Measurements from ENCODE around the gene C1QTNF6. TPM values are rescaled to one million over a fixed set of nuclear protein-coding genes. Genes with fewer than 3 reads are reported as not detected.

C1QTNF6 gene
- total RNA-seq, 1 donor from 2014 or later = 6.0 TPM

DNA sequence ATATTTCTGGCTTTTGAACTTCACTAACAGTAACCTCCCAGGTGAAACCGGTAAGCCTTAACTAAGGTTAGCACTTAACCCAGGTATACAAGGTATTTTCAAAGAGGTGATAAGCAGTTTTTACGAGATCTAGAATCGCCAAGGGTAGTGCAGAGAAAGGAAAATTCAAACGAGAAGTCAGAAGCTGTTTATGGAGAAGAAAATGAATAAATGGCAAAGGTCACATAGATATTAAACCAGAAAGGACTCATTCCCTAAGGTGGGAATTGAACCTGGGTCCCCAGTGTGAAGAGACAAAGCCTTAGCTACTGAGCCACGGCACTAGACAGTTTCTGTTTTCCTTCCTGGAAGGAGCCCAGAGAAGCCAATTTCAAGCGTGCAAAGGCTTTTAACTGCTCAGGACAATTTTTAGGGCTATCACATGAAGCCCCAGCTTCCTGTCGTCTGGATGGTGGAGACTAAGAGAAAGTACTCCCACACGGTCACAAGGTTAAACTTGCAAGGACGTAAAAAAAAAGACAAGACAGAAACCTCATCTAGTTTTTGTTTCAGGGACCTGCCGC lies 5.7 kb upstream of the C1QTNF6 start:
- FAIRE-seq (no peak), DNase-seq (ENCODE audit: low read depth) (no peak)
- no peaks in the 10 kb centered on the region for H3K27me3 ChIP-seq (ENCODE audit: insufficient read depth, low read length)
- H3K4me1 ChIP-seq (ENCODE audit: insufficient read depth, low read length) = peaks cover 31% of the 10 kb centered on the region
- Mint-ChIP-seq H3K4me1 (ENCODE audit: low read depth, unreplicated experiment) (peaks cover 14% of the 10 kb centered on the region), H3K36me3 (ENCODE audit: low read depth, unreplicated experiment) (no peaks in the 10 kb centered on the region), H3K4me3 (ENCODE audit: unreplicated experiment) (no peak overlapping the region), H3K27me3 (ENCODE audit: low read depth, unreplicated experiment) (no peaks in the 10 kb centered on the region), H3K9me3 (ENCODE audit: unreplicated experiment) (peaks cover 9% of the 10 kb centered on the region), H3K27ac (ENCODE audit: unreplicated experiment) (no peak overlapping the region)
- no peak overlapping the region for H3K4me3 ChIP-seq (ENCODE audit: insufficient read depth, low read depth, low read length)
- no peaks in the 10 kb centered on the region for H3K36me3 ChIP-seq (ENCODE audit: insufficient read depth, low read length)
- H3K79me2 ChIP-seq (ENCODE audit: insufficient read depth, low read length) = no peaks in the 10 kb centered on the region
- no peak overlapping the region for H2AFZ ChIP-seq (ENCODE audit: low read depth, low read length)
- TF ChIP-seq EZH2 (IDR thresholded peaks at IDR 0.05; ENCODE audit: insufficient read depth, low read length) = no peak
- TF ChIP-seq, protein P1, sequence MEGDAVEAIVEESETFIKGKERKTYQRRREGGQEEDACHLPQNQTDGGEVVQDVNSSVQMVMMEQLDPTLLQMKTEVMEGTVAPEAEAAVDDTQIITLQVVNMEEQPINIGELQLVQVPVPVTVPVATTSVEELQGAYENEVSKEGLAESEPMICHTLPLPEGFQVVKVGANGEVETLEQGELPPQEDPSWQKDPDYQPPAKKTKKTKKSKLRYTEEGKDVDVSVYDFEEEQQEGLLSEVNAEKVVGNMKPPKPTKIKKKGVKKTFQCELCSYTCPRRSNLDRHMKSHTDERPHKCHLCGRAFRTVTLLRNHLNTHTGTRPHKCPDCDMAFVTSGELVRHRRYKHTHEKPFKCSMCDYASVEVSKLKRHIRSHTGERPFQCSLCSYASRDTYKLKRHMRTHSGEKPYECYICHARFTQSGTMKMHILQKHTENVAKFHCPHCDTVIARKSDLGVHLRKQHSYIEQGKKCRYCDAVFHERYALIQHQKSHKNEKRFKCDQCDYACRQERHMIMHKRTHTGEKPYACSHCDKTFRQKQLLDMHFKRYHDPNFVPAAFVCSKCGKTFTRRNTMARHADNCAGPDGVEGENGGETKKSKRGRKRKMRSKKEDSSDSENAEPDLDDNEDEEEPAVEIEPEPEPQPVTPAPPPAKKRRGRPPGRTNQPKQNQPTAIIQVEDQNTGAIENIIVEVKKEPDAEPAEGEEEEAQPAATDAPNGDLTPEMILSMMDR (IDR thresholded peaks at IDR 0.05; ENCODE audit: insufficient read depth, low read depth, low read length) = no peak
- H3K27ac ChIP-seq (ENCODE audit: low read depth, low read length) = no peak overlapping the region
- no peaks in the 10 kb centered on the region for H3K9me3 ChIP-seq (ENCODE audit: insufficient read depth, low read depth, low read length)
- peaks cover 6% of the 10 kb centered on the region for H4K20me1 ChIP-seq (ENCODE audit: insufficient read depth, low read length)
- no peak overlapping the region for H3K4me2 ChIP-seq (ENCODE audit: low read length)
- no peak overlapping the region for H3K9ac ChIP-seq (ENCODE audit: low read length)

DNA sequence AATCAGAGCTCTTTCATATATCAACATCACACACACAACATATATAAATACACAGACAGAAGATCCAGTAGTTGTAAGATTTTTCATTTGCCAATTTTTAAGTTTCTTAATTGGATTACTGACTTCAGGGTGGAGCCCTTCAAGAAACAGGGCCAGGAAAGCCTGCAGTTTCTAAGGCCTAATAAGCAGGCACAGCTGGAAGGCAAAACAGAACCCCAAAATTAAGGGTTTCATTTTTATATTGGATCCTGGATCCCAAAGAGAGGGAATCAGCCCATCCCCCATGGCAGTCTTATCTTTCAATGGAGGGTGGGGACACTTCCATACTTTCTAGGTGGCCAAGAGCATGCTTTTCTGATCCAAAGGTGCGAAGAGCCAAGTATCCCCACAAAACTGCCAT lies 4.7 kb upstream of the C1QTNF6 start:
- Histone ChIP-seq H3K4me3 (ENCODE audit: insufficient read depth, low read depth, low read length) (no peak overlapping the region), H3K9me3 (ENCODE audit: insufficient read depth, low read depth, low read length) (no peaks in the 10 kb centered on the region), H2AFZ (ENCODE audit: low read depth, low read length) (no peak overlapping the region), H3K27me3 (ENCODE audit: insufficient read depth, low read length) (no peaks in the 10 kb centered on the region), H3K79me2 (ENCODE audit: insufficient read depth, low read length) (no peaks in the 10 kb centered on the region), H3K9ac (ENCODE audit: low read length) (no peak overlapping the region), H3K4me1 (ENCODE audit: insufficient read depth, low read length) (peaks cover 35% of the 10 kb centered on the region), H3K36me3 (ENCODE audit: insufficient read depth, low read length) (no peaks in the 10 kb centered on the region), H3K27ac (ENCODE audit: low read depth, low read length) (no peak overlapping the region), H4K20me1 (ENCODE audit: insufficient read depth, low read length) (peaks cover 6% of the 10 kb centered on the region), H3K4me2 (ENCODE audit: low read length) (no peak overlapping the region)
- FAIRE-seq (no peak), DNase-seq (ENCODE audit: low read depth) (no peak)
- peaks cover 9% of the 10 kb centered on the region for H3K9me3 Mint-ChIP-seq (ENCODE audit: unreplicated experiment)
- no peaks in the 10 kb centered on the region for H3K27me3 Mint-ChIP-seq (ENCODE audit: low read depth, unreplicated experiment)
- H3K36me3 Mint-ChIP-seq (ENCODE audit: low read depth, unreplicated experiment) = no peaks in the 10 kb centered on the region
- no peak overlapping the region for H3K27ac Mint-ChIP-seq (ENCODE audit: unreplicated experiment)
- TF ChIP-seq, protein P1 (IDR thresholded peaks at IDR 0.05; ENCODE audit: insufficient read depth, low read depth, low read length) = no peak
- TF ChIP-seq EZH2 (IDR thresholded peaks at IDR 0.05; ENCODE audit: insufficient read depth, low read length) = no peak
- H3K4me1 Mint-ChIP-seq (ENCODE audit: low read depth, unreplicated experiment) = peaks cover 15% of the 10 kb centered on the region
- H3K4me3 Mint-ChIP-seq (ENCODE audit: unreplicated experiment) = no peak overlapping the region

DNA sequence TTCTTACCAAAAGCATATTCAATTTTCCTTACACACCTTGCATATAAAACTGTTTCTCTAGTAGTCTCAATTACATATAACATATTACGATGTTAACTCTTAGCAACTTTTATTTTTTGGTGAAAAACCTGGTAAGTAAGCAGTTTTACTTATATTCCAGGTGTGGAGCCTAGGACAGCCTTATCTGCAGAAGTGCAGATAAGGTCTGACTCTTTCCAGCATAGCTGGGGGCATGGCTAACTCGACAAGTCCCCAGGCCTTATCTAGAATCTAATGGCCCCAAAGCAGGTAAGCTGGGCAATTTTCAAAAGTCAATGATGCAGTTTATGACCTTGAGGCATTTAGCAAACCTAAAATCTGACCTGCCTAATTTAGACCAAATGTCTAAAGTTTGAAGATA lies 4.2 kb upstream of the C1QTNF6 start:
- Histone ChIP-seq H3K9ac (ENCODE audit: low read length) (no peak overlapping the region), H4K20me1 (ENCODE audit: insufficient read depth, low read length) (peaks cover 2% of the 10 kb centered on the region), H3K4me1 (ENCODE audit: insufficient read depth, low read length) (peaks cover 35% of the 10 kb centered on the region), H3K27me3 (ENCODE audit: insufficient read depth, low read length) (no peaks in the 10 kb centered on the region), H3K27ac (ENCODE audit: low read depth, low read length) (no peak overlapping the region), H3K79me2 (ENCODE audit: insufficient read depth, low read length) (no peaks in the 10 kb centered on the region), H3K4me3 (ENCODE audit: insufficient read depth, low read depth, low read length) (no peak overlapping the region), H3K36me3 (ENCODE audit: insufficient read depth, low read length) (no peaks in the 10 kb centered on the region), H3K9me3 (ENCODE audit: insufficient read depth, low read depth, low read length) (no peaks in the 10 kb centered on the region), H2AFZ (ENCODE audit: low read depth, low read length) (no peak overlapping the region), H3K4me2 (ENCODE audit: low read length) (no peak overlapping the region)
- Mint-ChIP-seq H3K4me3 (ENCODE audit: unreplicated experiment) (no peak overlapping the region), H3K4me1 (ENCODE audit: low read depth, unreplicated experiment) (peaks cover 18% of the 10 kb centered on the region), H3K27ac (ENCODE audit: unreplicated experiment) (no peak overlapping the region), H3K27me3 (ENCODE audit: low read depth, unreplicated experiment) (no peaks in the 10 kb centered on the region), H3K9me3 (ENCODE audit: unreplicated experiment) (peaks cover 9% of the 10 kb centered on the region), H3K36me3 (ENCODE audit: low read depth, unreplicated experiment) (no peaks in the 10 kb centered on the region)
- DNase-seq (ENCODE audit: low read depth) (no peak), FAIRE-seq (no peak)
- TF ChIP-seq EZH2 (IDR thresholded peaks at IDR 0.05; ENCODE audit: insufficient read depth, low read length) = no peak
- TF ChIP-seq, protein P1 (IDR thresholded peaks at IDR 0.05; ENCODE audit: insufficient read depth, low read depth, low read length) = no peak

All from astrocyte (in vitro differentiated cells and primary cell).